ENCODE results near the gene R3HDML. TPM values are rescaled to one million over a fixed set of nuclear protein-coding genes. Genes with fewer than 3 reads are reported as not detected.

R3HDML gene
- total RNA-seq, 2 experiments from 2014 or later = not detected

DNA sequence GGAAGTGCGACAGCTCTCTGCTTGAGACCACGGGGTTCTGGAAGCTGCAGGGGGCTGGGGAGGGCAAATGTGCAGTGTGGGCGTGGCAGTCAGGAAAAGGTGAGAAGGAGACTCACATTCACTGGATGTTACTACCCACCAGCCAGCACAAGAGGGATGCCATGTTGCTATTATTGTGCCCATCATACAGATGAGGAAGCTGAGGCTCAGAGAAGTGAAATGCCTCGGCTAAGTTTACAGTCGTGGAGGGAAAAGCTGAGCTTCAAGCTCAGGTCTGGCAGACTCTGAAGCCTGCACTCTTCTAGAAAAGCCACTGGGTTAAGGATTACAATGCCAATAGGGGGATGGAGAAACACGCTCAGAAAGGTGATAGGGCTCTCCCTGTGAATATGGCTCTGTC is 53.0 kb downstream of the R3HDML start:
- ChIA-PET CTCF (interaction anchor here (2.0 to 2.2 kb wide), 2 partner anchors 172 to 176 kb away, joined by 6 to 12 read pairs; no protein-coding TSS in a partner anchor), POLR2A (no interaction called here)
- no peak overlapping the region for H3K4me3 Mint-ChIP-seq
- DNase-seq (no peak), ATAC-seq (no peak)
- H3K4me1 Mint-ChIP-seq (ENCODE audit: low read depth) = peaks cover 2% of the 10 kb centered on the region
- TF ChIP-seq, protein P1, sequence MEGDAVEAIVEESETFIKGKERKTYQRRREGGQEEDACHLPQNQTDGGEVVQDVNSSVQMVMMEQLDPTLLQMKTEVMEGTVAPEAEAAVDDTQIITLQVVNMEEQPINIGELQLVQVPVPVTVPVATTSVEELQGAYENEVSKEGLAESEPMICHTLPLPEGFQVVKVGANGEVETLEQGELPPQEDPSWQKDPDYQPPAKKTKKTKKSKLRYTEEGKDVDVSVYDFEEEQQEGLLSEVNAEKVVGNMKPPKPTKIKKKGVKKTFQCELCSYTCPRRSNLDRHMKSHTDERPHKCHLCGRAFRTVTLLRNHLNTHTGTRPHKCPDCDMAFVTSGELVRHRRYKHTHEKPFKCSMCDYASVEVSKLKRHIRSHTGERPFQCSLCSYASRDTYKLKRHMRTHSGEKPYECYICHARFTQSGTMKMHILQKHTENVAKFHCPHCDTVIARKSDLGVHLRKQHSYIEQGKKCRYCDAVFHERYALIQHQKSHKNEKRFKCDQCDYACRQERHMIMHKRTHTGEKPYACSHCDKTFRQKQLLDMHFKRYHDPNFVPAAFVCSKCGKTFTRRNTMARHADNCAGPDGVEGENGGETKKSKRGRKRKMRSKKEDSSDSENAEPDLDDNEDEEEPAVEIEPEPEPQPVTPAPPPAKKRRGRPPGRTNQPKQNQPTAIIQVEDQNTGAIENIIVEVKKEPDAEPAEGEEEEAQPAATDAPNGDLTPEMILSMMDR (IDR thresholded peaks at IDR 0.05) = no peak
- H3K27ac Mint-ChIP-seq = no peak overlapping the region
- H3K36me3 Mint-ChIP-seq (ENCODE audit: low read depth) = no peaks in the 10 kb centered on the region
- peaks cover 6% of the 10 kb centered on the region for H3K27me3 Mint-ChIP-seq
- intact Hi-C loops (cut with micrococcal nuclease) = loop anchor here (5.0 kb wide), 2 partner anchors 57 to 173 kb away; no protein-coding TSS in a partner anchor
- no peaks in the 10 kb centered on the region for H3K9me3 Mint-ChIP-seq

DNA sequence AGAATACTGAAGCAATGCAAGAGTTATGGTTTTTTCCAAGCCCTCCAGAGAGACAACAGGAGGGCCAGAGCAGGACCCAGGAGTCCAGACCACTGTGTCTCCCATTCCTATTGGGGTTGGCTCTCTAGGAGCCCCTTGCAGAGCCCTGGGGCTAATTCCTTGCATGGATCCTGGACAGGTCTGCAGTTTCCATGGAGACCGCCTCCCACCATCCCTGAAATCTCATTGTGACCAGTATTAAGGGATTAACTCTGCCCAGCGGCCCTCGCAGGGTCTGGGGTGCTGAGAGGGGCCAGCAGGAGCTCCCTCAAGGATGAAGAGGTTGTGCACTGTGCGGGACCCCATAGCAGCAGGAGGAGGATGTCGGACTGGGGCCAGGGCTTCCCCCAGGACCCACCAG is 53.4 kb downstream of the R3HDML start:
- Mint-ChIP-seq H3K36me3 (ENCODE audit: low read depth) (no peaks in the 10 kb centered on the region), H3K27ac (no peak overlapping the region), H3K4me1 (ENCODE audit: low read depth) (peaks cover 2% of the 10 kb centered on the region), H3K4me3 (no peak overlapping the region), H3K9me3 (no peaks in the 10 kb centered on the region), H3K27me3 (peaks cover 6% of the 10 kb centered on the region)
- ChIA-PET CTCF (no interaction called here), POLR2A (no interaction called here)
- intact Hi-C loops (cut with micrococcal nuclease) = no loop called here
- TF ChIP-seq, protein P1 (IDR thresholded peaks at IDR 0.05) = no peak
- ATAC-seq (no peak), DNase-seq (no peak)

DNA sequence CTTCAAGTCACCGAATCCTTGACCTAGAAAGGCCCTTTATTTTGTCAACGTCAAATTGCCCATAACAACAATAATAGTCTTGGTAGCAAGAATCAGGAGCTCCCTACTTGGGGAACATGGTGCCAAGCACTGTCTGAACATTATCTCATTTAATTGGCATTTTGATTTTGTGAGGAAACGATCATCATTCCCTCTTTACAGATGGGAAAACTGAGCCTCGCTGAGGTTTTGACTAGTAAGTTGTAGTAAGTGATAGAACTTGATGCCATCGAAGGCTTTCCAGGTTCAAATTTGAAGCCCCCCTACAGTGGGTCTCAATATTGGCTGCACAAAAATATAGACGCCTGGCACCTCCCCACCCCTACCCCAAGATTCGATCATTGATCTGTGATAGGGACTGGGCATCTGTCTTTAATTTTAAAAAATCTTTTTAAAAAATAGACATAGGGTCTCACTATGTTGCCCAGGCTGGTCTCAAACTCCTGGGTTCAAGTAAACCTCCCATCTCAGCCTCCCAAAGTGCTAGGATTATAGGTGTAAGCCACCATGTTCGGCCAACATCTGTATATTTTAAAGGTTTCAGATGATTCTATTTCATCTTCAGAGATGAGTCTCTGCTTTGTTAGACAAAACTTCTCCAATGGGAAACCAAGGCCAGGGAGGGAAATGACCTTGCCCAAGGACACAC is 55.4 kb downstream of the R3HDML start:
- H3K27ac Mint-ChIP-seq = no peak overlapping the region
- ChIA-PET POLR2A (no interaction called here), CTCF (interaction anchor here (1.2 kb wide), 1 partner anchor 11 kb away, joined by 3 read pairs; no protein-coding TSS in a partner anchor)
- DNase-seq (no peak), ATAC-seq (no peak)
- H3K9me3 Mint-ChIP-seq = no peaks in the 10 kb centered on the region
- intact Hi-C loops (cut with micrococcal nuclease) = no loop called here
- H3K4me1 Mint-ChIP-seq (ENCODE audit: low read depth) = peaks cover 2% of the 10 kb centered on the region
- TF ChIP-seq, protein P1 (IDR thresholded peaks at IDR 0.05) = no peak
- H3K36me3 Mint-ChIP-seq (ENCODE audit: low read depth) = no peaks in the 10 kb centered on the region
- no peak overlapping the region for H3K4me3 Mint-ChIP-seq
- H3K27me3 Mint-ChIP-seq = peaks cover 6% of the 10 kb centered on the region

DNA sequence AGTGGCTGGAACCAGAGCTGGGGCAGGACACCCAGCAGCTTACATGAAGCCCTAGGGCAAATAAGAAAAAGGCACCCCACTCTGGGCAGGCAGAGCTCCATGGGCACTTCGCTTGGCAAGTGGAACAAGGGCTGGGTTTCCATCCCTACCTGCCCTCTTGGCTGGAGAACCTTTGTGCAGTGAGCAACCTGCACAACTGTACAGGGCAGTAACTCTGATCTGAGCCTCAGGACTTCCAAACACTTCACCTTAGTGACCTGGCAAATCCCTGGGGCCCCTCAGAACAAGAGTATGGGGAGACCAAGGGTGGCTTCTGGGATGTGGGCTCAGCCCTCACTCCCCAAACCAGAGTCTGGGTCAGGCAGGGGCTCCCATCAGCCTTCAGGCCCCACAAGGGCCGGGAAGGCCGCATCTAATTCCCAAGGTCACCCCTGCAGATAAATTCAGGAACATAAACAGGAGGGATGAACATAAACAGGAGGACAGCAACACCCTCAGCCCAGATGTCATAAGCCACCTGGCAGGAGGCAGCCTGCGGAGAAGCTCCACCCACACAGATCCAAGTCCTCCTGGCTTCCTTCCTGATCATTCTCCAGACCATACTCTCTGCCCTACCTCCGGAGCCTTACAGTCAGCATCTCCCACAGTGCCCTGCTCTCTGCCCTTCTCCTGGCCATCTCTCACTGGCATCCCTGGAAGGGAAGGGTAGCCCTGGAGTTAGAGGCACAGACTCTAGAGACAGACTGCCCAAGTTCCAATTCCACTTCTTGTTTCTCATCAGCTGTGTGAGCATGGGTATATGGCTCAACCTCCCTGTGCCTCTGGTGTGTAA is 56.1 kb downstream of the R3HDML start:
- CTCF ChIA-PET = interaction anchor here (1.5 kb wide), 1 partner anchor 217 kb away, joined by 3 read pairs; no protein-coding TSS in a partner anchor
- Mint-ChIP-seq H3K27ac (no peak overlapping the region), H3K27me3 (peaks cover 5% of the 10 kb centered on the region)

More for the DNA sequence above, 56.1 kb downstream of the R3HDML start:
- TF ChIP-seq, protein P1 (IDR thresholded peaks at IDR 0.05) = no peak
- Mint-ChIP-seq H3K4me1 (ENCODE audit: low read depth) (peaks cover 2% of the 10 kb centered on the region), H3K4me3 (no peak overlapping the region), H3K36me3 (ENCODE audit: low read depth) (no peaks in the 10 kb centered on the region), H3K9me3 (no peaks in the 10 kb centered on the region)
- intact Hi-C loops (cut with micrococcal nuclease) = no loop called here
- DNase-seq (no peak), ATAC-seq (no peak)
- POLR2A ChIA-PET = no interaction called here
